Measurements from ENCODE around the gene MACROD1.

MACROD1 gene

DNA sequence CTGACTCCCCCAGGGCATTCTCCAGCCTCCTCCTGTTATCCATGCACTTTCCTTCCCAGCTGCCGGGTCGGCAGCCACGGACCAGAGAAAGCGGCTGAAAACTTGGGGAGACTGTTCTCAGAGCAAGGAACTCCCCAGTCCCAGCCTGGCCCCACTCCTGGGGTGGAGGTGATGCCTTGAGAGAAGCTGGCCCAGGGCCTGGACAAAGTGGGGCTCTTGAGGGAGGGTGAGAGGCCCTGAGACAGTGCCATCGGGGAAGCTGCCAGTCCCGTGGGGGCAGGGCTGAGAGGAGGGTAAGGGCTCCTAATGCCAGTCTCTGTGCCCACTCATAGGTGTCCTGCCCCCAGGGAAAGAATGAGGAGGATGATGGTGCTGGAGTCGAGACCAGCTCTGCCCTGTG lies 76.4 kb downstream of the MACROD1 start:
- DNase-seq = no peak

DNA sequence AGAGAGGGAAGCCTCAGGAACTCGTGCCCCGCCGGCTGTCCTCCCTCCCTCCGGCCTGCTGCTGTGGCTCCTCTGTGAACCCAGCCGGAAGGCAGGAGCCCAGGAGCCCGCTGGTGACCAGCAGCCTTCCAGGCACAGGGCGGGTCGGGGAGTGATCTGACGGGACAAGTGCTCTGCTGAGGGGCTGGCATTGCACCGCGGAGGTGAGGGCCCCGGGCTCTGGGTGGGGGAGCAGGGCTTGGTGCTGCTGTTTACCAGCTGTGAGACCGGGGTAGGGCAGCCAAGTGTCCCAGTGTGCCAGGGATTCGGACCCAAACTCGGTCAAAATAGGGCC lies 76.9 kb downstream of the MACROD1 start:
- no peak for DNase-seq

DNA sequence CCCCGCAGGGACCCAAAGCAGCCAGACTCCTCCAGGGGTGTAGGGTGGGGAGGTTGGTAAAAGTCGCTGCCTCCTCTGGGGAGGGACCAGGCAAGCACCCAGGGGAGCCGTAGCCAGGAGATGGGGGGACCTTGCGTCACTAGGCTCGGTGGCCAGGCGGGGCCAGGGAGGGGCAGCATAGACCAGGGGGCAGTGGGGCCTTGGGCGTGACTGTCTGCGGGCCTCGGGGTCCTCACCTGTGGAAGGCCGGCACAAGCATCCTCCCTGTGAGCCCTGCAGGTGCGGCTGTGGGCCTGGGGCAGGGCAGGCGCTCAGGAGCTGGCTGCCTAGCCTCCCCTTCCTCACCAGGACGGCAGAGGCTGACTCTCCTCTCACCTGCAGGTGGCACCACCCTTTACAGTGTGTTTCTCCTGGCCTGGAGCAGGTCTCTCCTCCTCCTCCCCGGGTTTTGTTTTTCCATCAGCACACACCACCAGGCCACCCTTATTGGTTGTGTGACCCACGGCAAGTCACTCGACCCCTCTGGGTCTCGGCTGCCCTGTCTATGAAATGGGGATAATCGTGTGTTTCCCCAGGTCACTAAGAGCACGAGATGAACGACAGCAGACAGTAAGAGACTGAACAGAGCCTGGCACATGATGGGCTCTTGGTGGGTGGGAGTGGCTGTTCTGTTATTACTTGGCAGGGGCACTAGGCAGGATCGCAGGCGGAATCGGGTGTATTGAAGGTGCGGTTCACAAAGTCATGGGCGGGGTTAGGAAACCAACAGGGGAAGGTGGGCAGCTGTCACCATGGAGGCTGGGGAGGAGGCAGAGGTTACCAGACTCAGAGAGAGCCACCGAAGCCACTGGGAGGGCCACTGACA lies 77.5 kb downstream of the MACROD1 start:
- DNase-seq = no peak

DNA sequence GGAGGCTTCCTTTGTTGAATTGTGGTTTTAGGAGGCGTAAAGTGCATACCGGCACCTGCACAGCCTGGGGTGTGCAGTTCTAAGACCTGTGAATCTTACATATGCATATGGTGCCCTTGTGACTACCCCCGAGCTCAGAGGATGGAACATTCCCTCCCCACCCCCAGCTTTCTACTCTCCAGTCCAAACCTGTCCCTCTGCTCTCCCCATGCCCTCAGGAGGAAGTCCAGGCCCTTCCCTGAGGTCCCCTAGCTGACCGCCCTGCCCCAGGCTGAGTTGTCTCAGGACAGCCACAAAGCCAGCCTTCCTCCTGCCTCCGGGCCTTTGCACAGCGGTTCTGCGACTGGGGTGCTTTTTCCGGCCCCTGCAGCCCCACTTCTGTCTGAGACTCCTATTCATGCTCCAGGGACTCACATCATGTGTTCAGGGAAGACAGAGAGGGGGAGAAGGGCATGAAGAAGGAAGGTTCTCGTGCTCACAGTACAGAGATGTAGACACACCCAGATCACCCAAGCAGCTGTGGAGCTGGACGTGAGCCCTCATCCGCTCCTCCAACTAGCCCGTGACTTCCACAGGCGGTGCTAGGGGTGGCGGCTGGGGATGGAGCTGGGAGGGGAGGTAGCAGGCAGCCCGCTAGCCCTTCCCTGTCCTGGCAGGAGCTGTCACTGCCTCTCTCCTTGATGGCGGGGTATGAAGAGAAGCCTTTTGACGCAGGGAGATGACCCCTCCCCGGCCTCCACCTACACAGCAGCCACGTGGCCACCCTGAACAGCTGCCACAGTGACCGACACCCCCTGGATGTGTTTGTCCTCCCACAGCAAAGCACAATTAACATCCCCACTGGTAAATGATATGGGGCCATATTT lies 79.4 kb downstream of the MACROD1 start:
- DNase-seq = peak; percentile 58

DNA sequence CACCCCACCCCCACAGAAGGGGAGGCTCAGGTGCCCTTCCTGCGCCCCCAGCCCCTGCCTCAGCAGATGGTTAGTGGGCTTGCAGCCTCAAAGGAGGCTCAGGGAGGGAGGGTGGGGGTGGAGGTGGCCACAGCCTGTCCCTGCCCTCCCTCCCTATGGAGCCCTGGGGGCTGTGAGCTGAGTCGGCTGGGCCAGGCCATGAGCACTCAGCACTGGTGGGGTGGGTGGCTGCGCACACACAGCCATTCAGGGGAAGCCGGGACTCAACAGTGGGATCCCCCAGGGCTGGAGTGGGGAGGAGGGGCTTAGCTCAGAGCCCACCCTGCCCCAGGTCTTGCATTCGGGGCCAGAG lies 80.0 kb downstream of the MACROD1 start:
- DNase-seq = no peak

GRCh38 chr11:64084951-64085710 lies 80.8 kb downstream of the MACROD1 start:
- no peak for DNase-seq

DNA sequence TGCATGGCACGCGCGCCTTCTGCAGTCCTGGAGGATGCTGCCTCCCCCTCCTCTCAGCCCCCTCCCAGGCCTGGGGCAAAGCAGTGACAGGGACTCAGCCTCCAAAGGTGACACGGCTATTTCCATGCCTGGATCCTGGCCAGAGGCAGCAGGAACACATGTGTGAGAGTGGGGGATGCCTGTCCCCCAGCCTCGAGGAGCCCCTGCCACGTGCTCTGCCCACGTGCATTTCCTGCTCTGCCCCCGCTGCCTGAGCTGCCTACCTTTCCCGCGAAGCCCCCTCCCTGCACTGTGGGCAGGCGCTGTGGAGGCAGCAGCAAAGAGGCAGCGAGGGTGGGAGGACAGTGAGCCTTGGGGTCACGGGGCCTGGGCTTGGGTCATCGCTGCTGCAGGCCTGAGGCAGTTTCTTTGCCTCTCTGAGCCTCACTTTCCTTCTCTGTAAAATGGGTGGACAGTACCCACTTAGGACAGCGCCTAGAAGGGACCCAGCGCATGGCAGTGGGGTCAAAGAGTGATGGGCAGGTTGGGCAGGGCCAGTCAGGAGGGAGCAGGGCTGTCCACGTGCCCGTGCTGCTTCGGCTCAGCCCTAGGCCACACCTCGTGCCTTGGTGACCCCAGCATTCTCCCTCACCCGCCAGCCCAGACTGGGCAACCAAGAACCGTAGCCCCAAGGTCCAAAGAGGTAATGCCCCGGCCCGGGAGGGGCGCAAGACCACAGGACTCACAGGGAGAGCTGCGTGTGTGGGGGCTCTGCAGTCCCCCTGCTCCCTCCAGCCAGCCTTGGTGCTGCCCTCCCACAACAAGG lies 81.6 kb downstream of the MACROD1 start:
- no peak for DNase-seq

GRCh38 chr11:64083398-64084080 lies 82.4 kb downstream of the MACROD1 start:
- no peak for DNase-seq

GRCh38 chr11:64081745-64082442 lies 84.0 kb downstream of the MACROD1 start:
- peak; percentile 86 for DNase-seq

GRCh38 chr11:64080390-64080789 lies 85.5 kb downstream of the MACROD1 start:
- DNase-seq = no peak

DNA sequence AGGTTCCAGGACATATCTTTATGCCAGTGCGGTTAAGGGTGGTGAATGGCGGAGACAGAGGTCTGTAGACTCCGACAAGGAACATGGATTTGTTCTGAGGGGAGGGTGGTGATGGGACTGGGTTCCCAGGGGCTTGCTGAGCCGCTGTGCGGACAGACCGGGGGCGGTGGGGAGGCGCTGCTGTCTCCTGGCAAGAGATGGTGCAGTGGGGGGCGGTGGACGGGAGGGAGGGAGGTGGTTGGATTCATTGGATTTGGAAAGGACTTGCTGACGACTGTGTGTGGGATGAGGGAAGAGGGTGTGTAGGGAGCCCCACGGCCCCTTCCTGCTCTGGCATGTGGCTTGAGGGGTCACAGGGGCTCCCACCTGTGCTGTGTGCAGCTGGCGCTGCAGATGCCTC lies 87.0 kb downstream of the MACROD1 start:
- DNase-seq = no peak

GRCh38 chr11:64078284-64078683 lies 87.6 kb downstream of the MACROD1 start:
- DNase-seq = peak; percentile 56

DNA sequence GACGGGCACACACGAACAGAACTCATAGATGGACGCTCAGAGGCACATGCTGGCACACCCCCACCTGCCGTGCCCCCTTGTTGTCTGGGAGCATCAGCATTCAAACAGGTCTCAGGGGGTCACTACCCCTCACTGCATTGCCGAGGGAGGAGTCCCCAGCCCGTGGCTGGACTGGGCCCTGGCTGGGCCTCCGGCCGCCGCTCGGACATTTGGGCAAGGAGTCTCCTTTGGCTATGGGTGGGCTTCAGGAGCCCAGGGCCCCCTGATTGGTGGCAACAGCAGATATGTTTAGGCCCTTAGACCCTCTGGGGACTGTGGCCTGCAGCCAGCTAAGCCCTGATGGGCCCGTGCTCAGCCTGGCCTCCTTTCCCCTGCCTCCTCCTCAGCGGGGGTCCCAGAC lies 88.3 kb downstream of the MACROD1 start:
- no peak for DNase-seq

GRCh38 chr11:64076758-64077157 lies 89.2 kb downstream of the MACROD1 start:
- no peak for DNase-seq

GRCh38 chr11:64074239-64074638 lies 91.7 kb downstream of the MACROD1 start:
- DNase-seq = no peak

DNA sequence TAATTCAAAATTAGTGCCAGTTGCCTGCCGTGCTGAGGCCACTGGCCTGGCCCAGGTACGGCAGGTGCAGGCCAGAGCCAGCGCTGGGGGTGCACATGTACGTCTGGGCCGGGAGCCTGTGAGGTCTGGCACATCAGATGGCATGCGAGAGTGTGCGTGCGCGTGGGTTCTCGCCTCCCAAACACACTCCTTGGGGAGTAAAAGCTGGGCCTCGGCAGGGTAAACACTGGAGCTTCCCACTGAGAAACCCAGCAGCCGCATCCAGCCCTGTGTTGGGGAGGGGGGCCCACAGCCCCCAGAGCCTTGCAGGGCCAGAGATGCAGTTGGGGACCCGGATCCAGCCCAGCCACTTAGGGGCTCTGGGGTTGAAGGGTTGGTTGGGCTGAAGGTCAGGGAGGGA lies 92.4 kb downstream of the MACROD1 start:
- DNase-seq = no peak

DNA sequence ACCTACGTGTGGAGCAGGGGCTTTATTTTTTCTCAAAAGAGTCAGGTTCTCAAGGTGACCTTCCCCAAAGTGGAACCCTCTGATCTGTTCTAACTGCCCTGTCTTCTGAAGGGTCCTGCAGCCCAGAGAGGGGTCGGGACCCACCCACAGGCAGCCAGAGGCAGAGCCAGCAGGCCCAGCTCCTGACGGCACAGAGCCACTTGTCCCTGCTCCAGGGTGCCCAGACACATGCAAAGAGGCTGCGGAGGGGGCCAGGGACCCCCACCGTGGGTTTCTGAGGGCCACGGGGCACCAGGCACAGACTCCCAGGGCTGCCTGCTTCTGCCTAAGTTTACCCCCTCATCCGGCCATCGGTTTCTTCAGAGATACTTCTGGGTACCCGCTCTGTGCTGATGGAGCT lies 93.0 kb downstream of the MACROD1 start:
- DNase-seq = no peak

DNA sequence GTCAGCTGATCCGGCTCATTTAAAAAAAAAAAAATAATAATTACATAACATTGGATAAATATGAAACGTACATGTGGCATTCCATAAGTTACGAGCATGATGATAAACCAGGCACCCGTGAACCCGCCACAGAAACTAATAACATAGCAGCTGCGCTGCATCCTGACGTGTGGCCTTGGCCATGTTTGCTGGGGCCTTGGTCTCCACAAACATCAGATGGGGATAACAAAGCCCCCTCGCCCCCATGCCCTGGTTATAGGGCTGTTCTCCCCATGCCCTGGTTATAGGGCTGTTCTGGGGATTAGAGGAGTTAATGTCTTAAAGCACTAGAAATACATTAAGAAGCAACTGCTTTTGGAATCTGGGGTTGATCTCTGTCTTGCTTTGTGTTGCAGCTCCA lies 93.5 kb downstream of the MACROD1 start:
- DNase-seq = no peak

DNA sequence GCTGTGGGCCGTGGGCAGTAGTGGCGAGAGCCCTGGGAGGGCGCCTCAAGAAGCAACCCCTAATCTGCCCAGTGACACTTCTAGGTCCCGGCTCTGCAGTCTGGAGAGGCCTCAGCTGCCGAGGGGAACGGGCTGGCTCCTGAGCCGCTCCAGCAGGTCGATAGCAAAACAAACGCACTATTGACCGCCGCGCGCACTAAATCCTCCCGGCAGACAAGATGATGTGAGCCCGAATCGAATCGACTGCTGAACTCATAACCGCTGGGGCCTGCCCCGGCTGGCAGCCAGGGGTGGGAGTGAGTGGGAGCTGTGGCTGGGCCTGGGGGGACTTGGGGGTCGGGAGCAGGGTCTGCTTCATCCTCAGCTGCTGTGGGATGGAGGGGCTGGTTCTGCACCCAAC lies 94.1 kb downstream of the MACROD1 start:
- no peak for DNase-seq

- no peak for DNase-seq
Observed at GRCh38 chr11:64070314-64070681, 95.6 kb downstream of the MACROD1 start.

Data from DMS79 (cell line).